Measurements from ENCODE around the gene PTPN18.

DNA sequence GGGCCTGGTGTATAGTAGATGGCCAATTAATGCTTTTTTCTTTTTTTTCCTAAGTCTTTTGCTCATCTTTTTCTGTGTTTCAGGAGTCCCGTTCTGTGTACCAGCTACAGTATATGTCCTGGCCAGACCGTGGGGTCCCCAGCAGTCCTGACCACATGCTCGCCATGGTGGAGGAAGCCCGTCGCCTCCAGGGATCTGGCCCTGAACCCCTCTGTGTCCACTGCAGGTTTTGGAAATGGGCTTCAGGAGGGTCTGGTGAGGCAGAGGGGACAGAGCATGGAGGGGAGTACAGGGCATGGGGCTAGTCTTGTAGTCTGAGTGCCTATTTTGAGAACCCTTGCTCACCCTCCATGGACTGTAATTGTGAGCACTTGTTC lies 14.1 kb downstream of the PTPN18 start:
- no peak for TF ChIP-seq CTCF (IDR thresholded peaks at IDR 0.05)
- no peak for TF ChIP-seq POLR2A (IDR thresholded peaks at IDR 0.05)

Data from stomach (tissue), 4 donors.